Measurements from ENCODE around the gene ABCA2. TPM values are rescaled to one million over a fixed set of nuclear protein-coding genes. Genes with fewer than 3 reads are reported as not detected.
A peak's percentile ranks its signal among the peaks of the same experiment; 100 is the strongest.
"Not testable (repeated sequence)": the region's sequence is repeated elsewhere in the genome, so short reads cannot be mapped to it uniquely, and the experiment has no call there.

Gene ABCA2
- total RNA-seq, 1 donor from 2014 or later, result 62.4 TPM

- TF ChIP-seq, protein P1, sequence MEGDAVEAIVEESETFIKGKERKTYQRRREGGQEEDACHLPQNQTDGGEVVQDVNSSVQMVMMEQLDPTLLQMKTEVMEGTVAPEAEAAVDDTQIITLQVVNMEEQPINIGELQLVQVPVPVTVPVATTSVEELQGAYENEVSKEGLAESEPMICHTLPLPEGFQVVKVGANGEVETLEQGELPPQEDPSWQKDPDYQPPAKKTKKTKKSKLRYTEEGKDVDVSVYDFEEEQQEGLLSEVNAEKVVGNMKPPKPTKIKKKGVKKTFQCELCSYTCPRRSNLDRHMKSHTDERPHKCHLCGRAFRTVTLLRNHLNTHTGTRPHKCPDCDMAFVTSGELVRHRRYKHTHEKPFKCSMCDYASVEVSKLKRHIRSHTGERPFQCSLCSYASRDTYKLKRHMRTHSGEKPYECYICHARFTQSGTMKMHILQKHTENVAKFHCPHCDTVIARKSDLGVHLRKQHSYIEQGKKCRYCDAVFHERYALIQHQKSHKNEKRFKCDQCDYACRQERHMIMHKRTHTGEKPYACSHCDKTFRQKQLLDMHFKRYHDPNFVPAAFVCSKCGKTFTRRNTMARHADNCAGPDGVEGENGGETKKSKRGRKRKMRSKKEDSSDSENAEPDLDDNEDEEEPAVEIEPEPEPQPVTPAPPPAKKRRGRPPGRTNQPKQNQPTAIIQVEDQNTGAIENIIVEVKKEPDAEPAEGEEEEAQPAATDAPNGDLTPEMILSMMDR (IDR thresholded peaks at IDR 0.05), result no peak
- no peak for DNase-seq (ENCODE audit: low spot score)
- no peaks in the 10 kb centered on the region for H3K36me3 Mint-ChIP-seq (ENCODE audit: low read depth)
- no peaks in the 10 kb centered on the region for H3K27me3 Mint-ChIP-seq (ENCODE audit: low read depth)
- H3K4me3 Mint-ChIP-seq (ENCODE audit: unreplicated experiment), result no peak overlapping the region
- H3K9me3 Mint-ChIP-seq (ENCODE audit: low read depth), result no peaks in the 10 kb centered on the region
- peaks cover 6% of the 10 kb centered on the region for H3K4me1 Mint-ChIP-seq (ENCODE audit: low read depth)
- no peak overlapping the region for H3K27ac Mint-ChIP-seq (ENCODE audit: unreplicated experiment)
Measured at GRCh38 chr9:137065336-137065967, 37.4 kb upstream of the ABCA2 start.

GRCh38 chr9:137064880-137065164, 36.8 kb upstream of the ABCA2 start:
- no peak for DNase-seq (ENCODE audit: low spot score)
- no peaks in the 10 kb centered on the region for H3K36me3 Mint-ChIP-seq (ENCODE audit: low read depth)
- no peak overlapping the region for H3K27ac Mint-ChIP-seq (ENCODE audit: unreplicated experiment)
- H3K9me3 Mint-ChIP-seq (ENCODE audit: low read depth), result no peaks in the 10 kb centered on the region
- peaks cover 6% of the 10 kb centered on the region for H3K4me1 Mint-ChIP-seq (ENCODE audit: low read depth)
- no peak overlapping the region for H3K4me3 Mint-ChIP-seq (ENCODE audit: unreplicated experiment)
- TF ChIP-seq, protein P1 (IDR thresholded peaks at IDR 0.05), result no peak
- no peaks in the 10 kb centered on the region for H3K27me3 Mint-ChIP-seq (ENCODE audit: low read depth)

DNA sequence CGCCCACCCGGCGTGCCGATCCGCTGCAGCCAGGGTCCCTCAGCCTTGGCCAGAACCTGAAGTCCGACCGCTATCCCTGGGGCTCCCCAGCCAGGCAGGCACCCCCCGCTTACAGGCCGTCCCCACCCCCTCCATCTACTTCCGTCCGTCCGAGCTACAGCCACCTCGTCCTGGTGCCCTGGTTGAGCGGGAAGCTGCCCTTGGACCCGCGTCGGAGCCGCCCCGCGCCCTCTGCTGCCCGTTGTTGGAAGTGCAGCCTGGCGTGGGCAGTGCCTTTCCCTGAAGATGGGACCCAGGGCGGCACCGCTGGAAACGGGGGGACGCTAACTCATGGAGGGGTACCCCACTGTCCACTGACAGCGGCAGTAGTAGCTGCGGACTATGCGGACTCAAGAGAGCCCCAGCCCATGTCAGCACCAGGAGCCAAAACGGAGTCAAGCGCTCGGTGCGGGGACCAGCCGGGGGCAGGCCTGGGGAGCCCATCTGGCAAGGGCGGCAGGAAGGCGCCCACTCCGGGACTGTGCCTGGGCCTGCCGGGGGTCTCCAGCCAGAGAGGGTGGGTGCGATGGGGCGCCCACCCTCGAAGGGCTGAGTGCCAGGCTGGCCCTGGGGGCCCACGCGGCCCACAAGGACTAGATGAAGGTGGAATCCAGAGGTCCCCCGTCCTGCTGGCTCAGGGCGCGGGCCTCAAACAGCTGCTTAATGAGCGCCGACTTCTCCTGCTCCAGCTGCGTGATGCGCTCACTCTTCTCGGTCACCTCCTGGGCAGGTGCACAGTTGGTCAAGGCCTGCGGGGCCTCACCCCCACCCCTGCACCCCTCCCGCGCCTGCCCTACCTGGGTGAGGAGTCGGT, 36.2 kb upstream of the ABCA2 start:
- DNase-seq (ENCODE audit: low spot score), result no peak
- TF ChIP-seq, protein P1 (IDR thresholded peaks at IDR 0.05), result peak; percentile 92
- H3K36me3 Mint-ChIP-seq (ENCODE audit: low read depth), result no peaks in the 10 kb centered on the region
- H3K4me3 Mint-ChIP-seq (ENCODE audit: unreplicated experiment), result no peak overlapping the region
- H3K27me3 Mint-ChIP-seq (ENCODE audit: low read depth), result no peaks in the 10 kb centered on the region
- H3K9me3 Mint-ChIP-seq (ENCODE audit: low read depth), result no peaks in the 10 kb centered on the region
- no peak overlapping the region for H3K27ac Mint-ChIP-seq (ENCODE audit: unreplicated experiment)
- H3K4me1 Mint-ChIP-seq (ENCODE audit: low read depth), result peaks cover 6% of the 10 kb centered on the region

- Mint-ChIP-seq H3K27ac (ENCODE audit: unreplicated experiment) (no peak overlapping the region), H3K36me3 (ENCODE audit: low read depth) (no peaks in the 10 kb centered on the region), H3K4me3 (ENCODE audit: unreplicated experiment) (no peak overlapping the region), H3K9me3 (ENCODE audit: low read depth) (no peaks in the 10 kb centered on the region), H3K27me3 (ENCODE audit: low read depth) (no peaks in the 10 kb centered on the region), H3K4me1 (ENCODE audit: low read depth) (peaks cover 6% of the 10 kb centered on the region)
- TF ChIP-seq, protein P1 (IDR thresholded peaks at IDR 0.05), result no peak
- no peak for DNase-seq (ENCODE audit: low spot score)
Measured at GRCh38 chr9:137063311-137064026, 35.4 kb upstream of the ABCA2 start.

DNA sequence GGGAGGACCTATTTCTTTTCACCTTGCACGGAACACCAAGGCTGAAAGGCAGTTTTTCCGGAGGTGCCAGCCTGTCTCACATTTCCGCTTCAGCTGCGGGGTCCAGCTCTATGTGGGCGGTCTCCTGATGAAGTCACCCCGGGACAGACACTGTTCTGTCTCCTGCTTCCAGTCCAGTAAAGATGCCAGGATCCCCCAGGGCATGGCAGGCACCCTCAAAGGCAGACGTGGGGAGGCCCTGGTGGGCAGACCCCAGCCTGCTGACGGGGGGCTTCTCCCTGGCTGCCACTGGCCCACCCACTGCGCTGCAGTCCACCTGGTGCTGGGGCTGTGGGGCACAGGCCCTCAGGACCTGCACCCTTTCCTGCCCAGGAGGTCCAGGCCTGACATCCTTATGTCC, 34.8 kb upstream of the ABCA2 start:
- H3K4me1 Mint-ChIP-seq (ENCODE audit: low read depth); H3K27me3 Mint-ChIP-seq (ENCODE audit: low read depth); H3K36me3 Mint-ChIP-seq (ENCODE audit: low read depth); H3K27ac Mint-ChIP-seq (ENCODE audit: unreplicated experiment); H3K4me3 Mint-ChIP-seq (ENCODE audit: unreplicated experiment); DNase-seq (ENCODE audit: low spot score); H3K9me3 Mint-ChIP-seq (ENCODE audit: low read depth): not testable (repeated sequence)

Measured in chondrocyte (in vitro differentiated cells).